ENCODE measurements around the gene C5orf63.

C5orf63 gene

DNA sequence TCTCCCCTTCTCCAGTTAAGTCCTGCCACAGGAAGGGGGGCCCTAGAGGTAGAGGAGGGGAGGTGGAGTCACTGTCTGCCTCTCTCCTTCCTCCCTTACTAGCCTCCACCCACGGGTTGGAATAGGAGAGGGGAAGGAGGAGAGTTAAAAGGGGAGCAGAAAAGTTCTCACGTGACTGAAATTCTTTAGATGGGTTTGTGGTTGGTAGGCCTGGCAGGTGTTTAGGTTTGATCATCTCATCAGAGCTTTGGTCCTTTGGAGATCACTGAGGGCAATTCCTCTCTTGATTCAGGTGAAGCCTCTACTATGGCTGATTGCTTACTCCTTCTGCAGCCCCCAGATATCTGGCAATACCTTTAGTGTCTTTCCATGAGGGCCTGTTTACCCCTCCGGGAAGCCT lies 24.9 kb upstream of the C5orf63 start:
- Mint-ChIP-seq H3K27me3 (ENCODE audit: low read depth) (no peaks in the 10 kb centered on the region), H3K9me3 (peaks cover 4% of the 10 kb centered on the region), H3K4me3 (no peak overlapping the region), H3K27ac (no peak overlapping the region), H3K4me1 (peaks cover 43% of the 10 kb centered on the region), H3K36me3 (ENCODE audit: low read depth) (no peaks in the 10 kb centered on the region)
- TF ChIP-seq, protein P1, sequence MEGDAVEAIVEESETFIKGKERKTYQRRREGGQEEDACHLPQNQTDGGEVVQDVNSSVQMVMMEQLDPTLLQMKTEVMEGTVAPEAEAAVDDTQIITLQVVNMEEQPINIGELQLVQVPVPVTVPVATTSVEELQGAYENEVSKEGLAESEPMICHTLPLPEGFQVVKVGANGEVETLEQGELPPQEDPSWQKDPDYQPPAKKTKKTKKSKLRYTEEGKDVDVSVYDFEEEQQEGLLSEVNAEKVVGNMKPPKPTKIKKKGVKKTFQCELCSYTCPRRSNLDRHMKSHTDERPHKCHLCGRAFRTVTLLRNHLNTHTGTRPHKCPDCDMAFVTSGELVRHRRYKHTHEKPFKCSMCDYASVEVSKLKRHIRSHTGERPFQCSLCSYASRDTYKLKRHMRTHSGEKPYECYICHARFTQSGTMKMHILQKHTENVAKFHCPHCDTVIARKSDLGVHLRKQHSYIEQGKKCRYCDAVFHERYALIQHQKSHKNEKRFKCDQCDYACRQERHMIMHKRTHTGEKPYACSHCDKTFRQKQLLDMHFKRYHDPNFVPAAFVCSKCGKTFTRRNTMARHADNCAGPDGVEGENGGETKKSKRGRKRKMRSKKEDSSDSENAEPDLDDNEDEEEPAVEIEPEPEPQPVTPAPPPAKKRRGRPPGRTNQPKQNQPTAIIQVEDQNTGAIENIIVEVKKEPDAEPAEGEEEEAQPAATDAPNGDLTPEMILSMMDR (IDR thresholded peaks at IDR 0.05; ENCODE audit: unreplicated experiment in 3 of 3): no peak

DNA sequence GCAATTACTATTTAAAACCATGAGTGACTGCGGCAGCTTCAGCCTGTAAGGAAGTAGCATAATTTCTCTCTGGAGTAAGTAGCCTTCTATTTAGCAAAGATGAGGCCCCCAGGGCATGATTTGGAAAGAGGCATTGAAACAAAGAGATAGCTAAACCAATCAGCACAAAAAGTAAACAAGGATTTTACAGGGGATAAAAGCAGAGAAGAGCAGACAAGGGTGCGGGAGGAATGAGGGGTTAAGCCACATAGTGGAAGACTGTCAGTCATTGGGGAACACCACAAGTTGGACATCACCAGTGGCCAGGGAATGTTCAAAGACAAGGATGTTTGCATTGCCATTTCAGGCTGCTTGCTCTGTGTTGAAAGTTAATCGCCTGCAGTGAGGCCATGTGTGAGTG lies 24.0 kb upstream of the C5orf63 start:
- TF ChIP-seq, protein P1 (IDR thresholded peaks at IDR 0.05; ENCODE audit: unreplicated experiment in 3 of 3): no peak
- H3K27me3 Mint-ChIP-seq (ENCODE audit: low read depth): no peaks in the 10 kb centered on the region
- no peaks in the 10 kb centered on the region for H3K36me3 Mint-ChIP-seq (ENCODE audit: low read depth)
- H3K27ac Mint-ChIP-seq: peak overlapping the region in 1 of 3 experiments; percentile 27
- no peak overlapping the region for H3K4me3 Mint-ChIP-seq
- H3K4me1 Mint-ChIP-seq: peaks cover 50% of the 10 kb centered on the region
- peaks cover 2% of the 10 kb centered on the region for H3K9me3 Mint-ChIP-seq

DNA sequence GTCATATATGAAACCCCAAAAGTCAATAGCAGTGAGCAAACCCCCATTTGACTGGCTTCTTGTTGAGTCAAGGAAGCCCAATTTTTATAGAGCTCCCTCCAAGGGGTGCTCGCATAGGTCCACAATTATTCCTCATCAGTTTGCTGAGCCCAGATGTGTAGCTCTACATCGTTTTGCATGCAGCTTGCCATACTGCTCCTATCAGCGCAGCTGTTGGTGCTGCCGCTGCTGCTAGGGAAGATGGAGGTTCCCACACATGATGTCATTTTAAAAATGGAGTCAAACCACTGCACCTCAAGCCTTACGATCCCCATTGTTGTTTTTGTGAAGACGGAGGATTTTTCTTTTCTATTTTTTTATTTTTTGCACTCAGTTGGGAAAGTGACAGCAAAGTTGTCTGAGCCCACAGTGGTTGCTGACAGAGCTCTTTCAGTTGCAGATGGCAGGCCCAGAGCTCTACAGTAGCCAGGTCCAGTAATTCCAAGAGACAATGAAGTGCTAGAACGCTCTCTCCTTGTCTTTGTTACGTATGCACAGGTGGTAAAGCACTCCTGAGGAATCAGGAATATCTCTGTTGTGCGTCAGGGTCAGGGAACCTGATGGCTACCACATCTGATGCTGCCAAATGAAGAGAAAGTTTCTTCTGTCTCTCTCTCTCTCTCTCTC lies 23.2 kb upstream of the C5orf63 start:
- TF ChIP-seq, protein P1 (IDR thresholded peaks at IDR 0.05; ENCODE audit: unreplicated experiment in 3 of 3): no peak
- Mint-ChIP-seq H3K27ac (no peak overlapping the region), H3K4me1 (peaks cover 51% of the 10 kb centered on the region), H3K9me3 (no peaks in the 10 kb centered on the region), H3K36me3 (ENCODE audit: low read depth) (no peaks in the 10 kb centered on the region), H3K4me3 (no peak overlapping the region), H3K27me3 (ENCODE audit: low read depth) (no peaks in the 10 kb centered on the region)

DNA sequence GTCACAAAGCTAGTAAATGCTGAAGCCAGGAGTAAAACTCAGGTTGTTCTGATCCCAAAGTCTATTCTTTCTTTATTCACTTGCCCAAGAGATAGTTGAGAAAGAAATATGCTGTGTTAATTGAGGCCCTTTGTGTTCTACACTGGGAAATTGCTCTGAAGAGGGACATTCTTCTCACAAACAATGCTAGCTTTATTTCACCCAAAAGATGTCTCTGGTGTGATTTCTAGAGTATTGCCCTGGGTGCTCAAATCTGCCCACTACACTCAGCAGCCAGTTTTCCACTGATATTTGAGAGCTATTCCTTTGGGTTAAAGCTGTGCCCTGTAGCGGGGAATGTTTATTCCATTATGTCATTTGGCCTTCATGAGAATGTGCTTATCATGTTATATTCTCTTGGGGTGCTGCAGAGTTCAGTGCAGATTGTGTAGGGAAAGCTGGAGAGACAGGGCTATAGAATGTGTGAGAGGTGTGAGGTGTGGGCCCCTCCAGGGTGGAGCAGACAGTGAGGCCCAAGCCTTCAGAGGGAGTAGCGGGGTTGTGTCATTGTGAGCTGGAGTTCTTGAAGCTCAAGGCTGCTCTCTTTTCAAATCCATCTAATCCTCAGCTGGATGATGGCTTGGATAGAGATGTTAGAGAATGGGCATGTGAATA lies 21.0 kb upstream of the C5orf63 start:
- TF ChIP-seq, protein P1 (IDR thresholded peaks at IDR 0.05; ENCODE audit: unreplicated experiment in 3 of 3): no peak
- H3K9me3 Mint-ChIP-seq: no peaks in the 10 kb centered on the region
- H3K4me1 Mint-ChIP-seq: peaks cover 46% of the 10 kb centered on the region
- H3K4me3 Mint-ChIP-seq: no peak overlapping the region
- peak overlapping the region in 2 of 3 experiments; percentile 2 to 15 for H3K27ac Mint-ChIP-seq
- no peaks in the 10 kb centered on the region for H3K36me3 Mint-ChIP-seq (ENCODE audit: low read depth)
- no peaks in the 10 kb centered on the region for H3K27me3 Mint-ChIP-seq (ENCODE audit: low read depth)

DNA sequence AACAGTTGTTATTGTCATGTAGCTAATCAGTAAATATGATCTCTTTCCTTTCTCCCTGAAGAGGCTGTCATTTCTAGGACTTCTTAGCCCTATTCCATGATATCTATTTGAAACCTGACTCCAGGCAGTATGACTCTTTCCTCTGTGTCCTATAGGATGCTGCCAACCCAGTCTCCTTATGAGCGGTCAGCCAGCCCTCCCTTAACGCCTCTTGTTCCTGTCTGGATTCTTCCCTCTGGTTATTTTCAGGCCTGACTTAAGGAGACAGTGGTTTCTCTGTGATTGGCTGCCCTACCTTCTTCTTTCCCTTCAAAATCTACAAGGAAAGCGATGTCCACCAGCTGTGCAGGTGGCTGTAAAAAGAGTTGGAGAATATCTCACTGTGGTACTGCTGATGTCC lies 19.4 kb upstream of the C5orf63 start:
- Mint-ChIP-seq H3K27ac (peak overlapping the region in 1 of 3 experiments; percentile 31), H3K27me3 (ENCODE audit: low read depth) (no peaks in the 10 kb centered on the region), H3K4me3 (no peak overlapping the region), H3K36me3 (ENCODE audit: low read depth) (no peaks in the 10 kb centered on the region), H3K9me3 (no peaks in the 10 kb centered on the region), H3K4me1 (peaks cover 42% of the 10 kb centered on the region)
- TF ChIP-seq, protein P1 (IDR thresholded peaks at IDR 0.05; ENCODE audit: unreplicated experiment in 3 of 3): no peak

DNA sequence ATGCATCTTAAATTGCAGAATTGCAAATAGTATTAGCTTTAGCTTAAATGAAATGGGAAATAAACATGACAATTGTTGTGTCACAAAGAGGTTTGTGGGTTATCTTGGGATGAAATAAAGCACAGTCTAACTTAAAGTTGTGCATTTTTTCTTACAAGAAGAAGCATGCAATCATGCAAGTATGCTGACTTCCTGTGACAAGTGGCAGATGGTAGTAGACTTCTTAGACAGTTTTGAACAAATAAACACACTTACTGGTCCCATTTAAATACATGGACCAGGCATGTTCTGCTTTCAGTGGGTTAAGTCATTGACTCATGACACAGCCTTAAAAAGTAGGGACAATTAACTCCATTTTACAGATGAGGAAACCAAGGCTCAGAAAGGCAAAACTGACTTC lies 15.9 kb upstream of the C5orf63 start:
- Mint-ChIP-seq H3K27ac (no peak overlapping the region), H3K36me3 (ENCODE audit: low read depth) (no peaks in the 10 kb centered on the region), H3K4me3 (no peak overlapping the region), H3K4me1 (peaks cover 13% of the 10 kb centered on the region), H3K9me3 (no peaks in the 10 kb centered on the region), H3K27me3 (ENCODE audit: low read depth) (no peaks in the 10 kb centered on the region)
- TF ChIP-seq, protein P1 (IDR thresholded peaks at IDR 0.05; ENCODE audit: unreplicated experiment in 3 of 3): no peak

All from nephron (organoid).